Measurements from ENCODE around the gene TXK. TPM values are rescaled to one million over a fixed set of nuclear protein-coding genes. Genes with fewer than 3 reads are reported as not detected.

Gene TXK
- total RNA-seq, 1 experiment from 2014 or later = 1.7 TPM

DNA sequence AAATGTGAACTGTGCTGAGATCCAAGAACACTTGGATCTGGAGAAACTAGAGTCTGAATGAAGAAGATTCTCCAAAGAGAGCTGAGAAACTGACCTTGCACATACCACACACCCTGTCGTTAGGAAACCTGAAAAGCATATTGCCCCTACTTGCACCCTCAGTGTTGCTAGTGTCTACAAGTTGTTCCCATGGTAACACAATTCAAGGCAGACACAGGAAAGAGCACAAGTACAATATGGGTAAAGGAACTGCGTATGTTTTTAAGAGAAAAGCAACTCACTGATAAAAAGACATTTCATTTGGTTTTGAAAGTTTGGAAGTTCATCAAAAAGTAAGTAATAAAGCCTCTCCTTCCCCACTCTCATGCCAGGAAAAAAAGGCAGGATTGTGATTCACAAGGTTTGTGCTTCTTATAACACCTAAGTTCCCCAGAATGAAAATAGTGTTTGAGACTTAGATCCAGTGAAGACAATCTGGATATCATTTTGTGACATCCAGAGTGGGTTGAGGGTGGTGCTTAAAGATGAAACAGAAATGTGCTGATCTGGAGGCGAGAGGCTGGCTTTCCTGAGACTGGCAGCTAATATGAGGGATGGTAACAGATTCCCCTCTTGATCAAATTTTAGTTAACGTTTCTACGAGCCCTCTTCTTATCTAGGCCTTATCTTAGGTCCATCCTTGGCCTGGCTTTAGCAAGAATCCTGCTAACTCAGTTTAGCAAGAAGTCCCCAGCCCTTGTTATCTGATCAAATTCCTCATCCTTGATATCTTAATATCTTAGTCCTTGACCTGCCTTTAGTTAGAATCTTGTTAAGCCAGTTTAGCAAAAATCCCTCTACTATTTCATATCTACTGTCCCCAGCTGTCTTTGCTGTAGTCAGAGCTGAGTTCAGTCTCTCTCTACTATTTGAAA is 75.2 kb downstream of the TXK start:
- ChIA-PET CTCF (no interaction called here), POLR2A (no interaction called here), RAD21 (ENCODE audit: low non-redundant PET in 1 of 2, low total read pairs in 2 of 2, uncharacterized antibody in 2 of 2, unreplicated experiment in 2 of 2) (no interaction called here)
- ATAC-seq (no peak), DNase-seq (ENCODE audit: low read depth, low spot score) (no peak)
- H3K27ac ChIP-seq (ENCODE audit: low read depth, low read length) = no peak overlapping the region
- H3K4me1 ChIP-seq (ENCODE audit: control insufficient read depth in 1 of 2, insufficient read depth in 2 of 2, low read length in 2 of 2) = no peaks in the 10 kb centered on the region
- H3K9ac ChIP-seq (ENCODE audit: low read length) = no peak overlapping the region
- TF ChIP-seq ELF1 (IDR thresholded peaks at IDR 0.05; ENCODE audit: borderline replicate concordance, low read depth) = no peak
- TF ChIP-seq CBX3 (IDR thresholded peaks at IDR 0.05; ENCODE audit: low read depth) = no peak
- no peak for TF ChIP-seq YY1 (IDR thresholded peaks at IDR 0.05; ENCODE audit: extremely low read depth, insufficient replicate concordance, low read depth, low read length)
- TF ChIP-seq EGR1 (IDR thresholded peaks at IDR 0.05; ENCODE audit: low read depth) = no peak
- TF ChIP-seq, protein P1, sequence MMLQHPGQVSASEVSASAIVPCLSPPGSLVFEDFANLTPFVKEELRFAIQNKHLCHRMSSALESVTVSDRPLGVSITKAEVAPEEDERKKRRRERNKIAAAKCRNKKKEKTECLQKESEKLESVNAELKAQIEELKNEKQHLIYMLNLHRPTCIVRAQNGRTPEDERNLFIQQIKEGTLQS (IDR thresholded peaks at IDR 0.05) = no peak
- no peak for TF ChIP-seq JUND (IDR thresholded peaks at IDR 0.05)
- no peak for TF ChIP-seq POLR2A (IDR thresholded peaks at IDR 0.05; ENCODE audit: borderline replicate concordance, extremely low read depth, insufficient read depth, insufficient read length)
- TF ChIP-seq SIN3A (IDR thresholded peaks at IDR 0.05; ENCODE audit: low read depth) = no peak
- TF ChIP-seq RAD21 (IDR thresholded peaks at IDR 0.05; ENCODE audit: low read depth) = no peak
- no peak for TF ChIP-seq FOSL1 (IDR thresholded peaks at IDR 0.05; ENCODE audit: low read depth)
- TF ChIP-seq, protein P2, sequence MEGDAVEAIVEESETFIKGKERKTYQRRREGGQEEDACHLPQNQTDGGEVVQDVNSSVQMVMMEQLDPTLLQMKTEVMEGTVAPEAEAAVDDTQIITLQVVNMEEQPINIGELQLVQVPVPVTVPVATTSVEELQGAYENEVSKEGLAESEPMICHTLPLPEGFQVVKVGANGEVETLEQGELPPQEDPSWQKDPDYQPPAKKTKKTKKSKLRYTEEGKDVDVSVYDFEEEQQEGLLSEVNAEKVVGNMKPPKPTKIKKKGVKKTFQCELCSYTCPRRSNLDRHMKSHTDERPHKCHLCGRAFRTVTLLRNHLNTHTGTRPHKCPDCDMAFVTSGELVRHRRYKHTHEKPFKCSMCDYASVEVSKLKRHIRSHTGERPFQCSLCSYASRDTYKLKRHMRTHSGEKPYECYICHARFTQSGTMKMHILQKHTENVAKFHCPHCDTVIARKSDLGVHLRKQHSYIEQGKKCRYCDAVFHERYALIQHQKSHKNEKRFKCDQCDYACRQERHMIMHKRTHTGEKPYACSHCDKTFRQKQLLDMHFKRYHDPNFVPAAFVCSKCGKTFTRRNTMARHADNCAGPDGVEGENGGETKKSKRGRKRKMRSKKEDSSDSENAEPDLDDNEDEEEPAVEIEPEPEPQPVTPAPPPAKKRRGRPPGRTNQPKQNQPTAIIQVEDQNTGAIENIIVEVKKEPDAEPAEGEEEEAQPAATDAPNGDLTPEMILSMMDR (IDR thresholded peaks at IDR 0.05 in 2 of 3, conservative IDR thresholded peaks at IDR 0.05 in 1 of 3; ENCODE audit: borderline replicate concordance in 1 of 3, insufficient read depth in 1 of 3, low read depth in 2 of 3, low read length in 2 of 3) = no peak
- TF ChIP-seq, protein P3, sequence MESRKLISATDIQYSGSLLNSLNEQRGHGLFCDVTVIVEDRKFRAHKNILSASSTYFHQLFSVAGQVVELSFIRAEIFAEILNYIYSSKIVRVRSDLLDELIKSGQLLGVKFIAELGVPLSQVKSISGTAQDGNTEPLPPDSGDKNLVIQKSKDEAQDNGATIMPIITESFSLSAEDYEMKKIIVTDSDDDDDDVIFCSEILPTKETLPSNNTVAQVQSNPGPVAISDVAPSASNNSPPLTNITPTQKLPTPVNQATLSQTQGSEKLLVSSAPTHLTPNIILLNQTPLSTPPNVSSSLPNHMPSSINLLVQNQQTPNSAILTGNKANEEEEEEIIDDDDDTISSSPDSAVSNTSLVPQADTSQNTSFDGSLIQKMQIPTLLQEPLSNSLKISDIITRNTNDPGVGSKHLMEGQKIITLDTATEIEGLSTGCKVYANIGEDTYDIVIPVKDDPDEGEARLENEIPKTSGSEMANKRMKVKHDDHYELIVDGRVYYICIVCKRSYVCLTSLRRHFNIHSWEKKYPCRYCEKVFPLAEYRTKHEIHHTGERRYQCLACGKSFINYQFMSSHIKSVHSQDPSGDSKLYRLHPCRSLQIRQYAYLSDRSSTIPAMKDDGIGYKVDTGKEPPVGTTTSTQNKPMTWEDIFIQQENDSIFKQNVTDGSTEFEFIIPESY (IDR thresholded peaks at IDR 0.05; ENCODE audit: extremely low read depth, insufficient replicate concordance, low read length) = no peak
- TF ChIP-seq, protein P4, sequence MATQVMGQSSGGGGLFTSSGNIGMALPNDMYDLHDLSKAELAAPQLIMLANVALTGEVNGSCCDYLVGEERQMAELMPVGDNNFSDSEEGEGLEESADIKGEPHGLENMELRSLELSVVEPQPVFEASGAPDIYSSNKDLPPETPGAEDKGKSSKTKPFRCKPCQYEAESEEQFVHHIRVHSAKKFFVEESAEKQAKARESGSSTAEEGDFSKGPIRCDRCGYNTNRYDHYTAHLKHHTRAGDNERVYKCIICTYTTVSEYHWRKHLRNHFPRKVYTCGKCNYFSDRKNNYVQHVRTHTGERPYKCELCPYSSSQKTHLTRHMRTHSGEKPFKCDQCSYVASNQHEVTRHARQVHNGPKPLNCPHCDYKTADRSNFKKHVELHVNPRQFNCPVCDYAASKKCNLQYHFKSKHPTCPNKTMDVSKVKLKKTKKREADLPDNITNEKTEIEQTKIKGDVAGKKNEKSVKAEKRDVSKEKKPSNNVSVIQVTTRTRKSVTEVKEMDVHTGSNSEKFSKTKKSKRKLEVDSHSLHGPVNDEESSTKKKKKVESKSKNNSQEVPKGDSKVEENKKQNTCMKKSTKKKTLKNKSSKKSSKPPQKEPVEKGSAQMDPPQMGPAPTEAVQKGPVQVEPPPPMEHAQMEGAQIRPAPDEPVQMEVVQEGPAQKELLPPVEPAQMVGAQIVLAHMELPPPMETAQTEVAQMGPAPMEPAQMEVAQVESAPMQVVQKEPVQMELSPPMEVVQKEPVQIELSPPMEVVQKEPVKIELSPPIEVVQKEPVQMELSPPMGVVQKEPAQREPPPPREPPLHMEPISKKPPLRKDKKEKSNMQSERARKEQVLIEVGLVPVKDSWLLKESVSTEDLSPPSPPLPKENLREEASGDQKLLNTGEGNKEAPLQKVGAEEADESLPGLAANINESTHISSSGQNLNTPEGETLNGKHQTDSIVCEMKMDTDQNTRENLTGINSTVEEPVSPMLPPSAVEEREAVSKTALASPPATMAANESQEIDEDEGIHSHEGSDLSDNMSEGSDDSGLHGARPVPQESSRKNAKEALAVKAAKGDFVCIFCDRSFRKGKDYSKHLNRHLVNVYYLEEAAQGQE (IDR thresholded peaks at IDR 0.05; ENCODE audit: low read depth) = no peak
- no peak for TF ChIP-seq ZFX (IDR thresholded peaks at IDR 0.05)
- H3K36me3 ChIP-seq (ENCODE audit: control insufficient read depth in 1 of 2, insufficient read depth in 2 of 2, low read length in 2 of 2) = no peaks in the 10 kb centered on the region
- no peak overlapping the region for H3K4me2 ChIP-seq (ENCODE audit: low read length)
- no peaks in the 10 kb centered on the region for H3K79me2 ChIP-seq (ENCODE audit: insufficient read depth, low read length)
- H3K9me3 ChIP-seq (ENCODE audit: control insufficient read depth in 1 of 2, insufficient read depth in 1 of 2, low read depth in 1 of 2, low read length in 2 of 2) = no peaks in the 10 kb centered on the region
- no peaks in the 10 kb centered on the region for H3K9me2 ChIP-seq (ENCODE audit: insufficient read depth)
- no peak overlapping the region for H2AFZ ChIP-seq (ENCODE audit: low read depth, low read length, poor library complexity, severe bottlenecking)
- no peaks in the 10 kb centered on the region for H3K27me3 ChIP-seq (ENCODE audit: insufficient read depth, low read length)
- H3K4me3 ChIP-seq (replicated peaks in 1 of 2; ENCODE audit: low read depth in 1 of 2, low read length in 2 of 2) = no peak overlapping the region
- no TSS peak for BruUV-seq (replicated peaks)
- no peaks in the 10 kb centered on the region for H4K20me1 ChIP-seq (ENCODE audit: insufficient read depth)
- intact Hi-C loops (cut with micrococcal nuclease) = no loop called here

All from HCT116 (cell line).